GM21447 (cell line): ENCODE measurements around the gene SCAMP2.

Source experiments
- ATAC-seq: cut with Tn5 transposase; IDR thresholded peaks from one replicate; pipeline ENCODE4 v1.9.1; 2021; ENCODE audit not compliant: unreplicated experiment

Gene SCAMP2

GRCh38 chr15:74821790-74822158 lies 51.4 kb downstream of the SCAMP2 start:
- no peak for ATAC-seq

DNA sequence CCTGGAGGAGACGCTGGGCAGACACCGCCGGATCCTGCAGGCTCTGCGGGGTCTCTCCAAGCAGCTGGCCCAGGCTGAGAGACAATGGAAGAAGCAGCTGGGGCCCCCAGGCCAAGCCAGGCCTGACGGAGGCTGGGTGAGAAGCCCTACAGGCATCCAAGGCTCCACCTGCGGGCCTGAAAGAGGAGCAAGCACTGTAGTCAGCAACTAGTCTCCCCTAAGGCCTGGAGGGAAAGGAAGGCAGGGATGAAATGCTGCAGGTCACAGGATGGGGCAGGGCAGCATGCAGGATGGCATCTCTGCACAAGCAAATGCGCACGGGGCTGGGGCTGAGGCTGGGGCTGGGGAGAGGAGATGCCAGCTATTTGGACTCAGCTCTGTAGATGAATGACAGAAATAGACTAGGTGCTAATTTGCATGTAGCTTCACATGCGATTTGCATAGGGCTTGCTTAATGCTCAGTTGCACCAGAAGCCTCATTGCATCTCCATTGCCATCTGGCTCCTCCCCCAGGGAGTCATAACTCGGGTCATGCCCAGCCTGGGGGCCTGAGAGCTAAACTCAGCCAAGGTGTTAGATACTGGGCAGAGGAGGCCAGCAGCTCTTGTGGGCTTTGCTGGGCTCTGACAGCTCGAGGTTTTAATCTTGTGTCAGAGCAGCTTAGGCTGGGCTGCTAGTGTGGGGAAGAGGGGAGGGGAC lies 51.9 kb downstream of the SCAMP2 start:
- ATAC-seq: no peak

DNA sequence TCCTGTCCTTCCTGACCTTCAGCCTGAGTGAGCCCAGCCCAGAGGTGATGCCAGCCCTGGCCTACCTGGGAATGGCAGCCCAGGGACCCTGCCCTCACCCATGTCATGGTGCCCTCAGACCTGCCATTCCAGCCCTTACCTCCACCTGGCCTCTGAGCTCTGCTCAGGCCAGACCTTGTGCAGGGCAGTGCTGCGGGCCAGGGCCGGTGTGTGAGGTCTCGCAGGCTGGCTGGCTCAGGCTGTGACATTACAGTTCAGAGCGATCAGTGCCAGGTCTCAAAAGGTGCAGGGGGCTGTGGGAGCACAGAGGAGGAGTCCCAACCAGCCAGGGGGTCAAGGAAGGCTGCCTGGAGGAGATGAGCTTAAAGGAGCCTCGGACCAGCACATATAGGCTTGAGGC lies 53.1 kb downstream of the SCAMP2 start:
- ATAC-seq: no peak

DNA sequence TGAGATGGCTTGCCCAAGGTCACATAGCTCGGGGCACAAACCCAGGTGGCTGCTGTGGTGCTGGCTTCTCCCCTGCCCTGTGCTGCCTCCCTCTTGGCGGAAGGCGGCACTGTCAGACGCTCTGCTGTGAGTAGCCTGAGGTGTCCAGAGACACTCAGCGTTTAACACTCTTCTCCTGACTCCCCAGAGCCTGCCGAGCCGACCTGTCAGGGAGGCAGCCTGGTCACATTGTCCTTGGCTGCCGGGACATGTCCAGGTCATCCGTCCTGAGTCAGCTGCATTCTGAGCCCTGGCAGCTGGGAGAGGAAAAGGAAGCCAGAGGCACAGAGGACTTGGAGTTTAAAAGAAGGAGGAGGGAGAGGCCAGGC lies 55.8 kb downstream of the SCAMP2 start:
- no peak for ATAC-seq

- ATAC-seq: no peak
Observed at GRCh38 chr15:74816624-74817369, 56.4 kb downstream of the SCAMP2 start.

- no peak for ATAC-seq
Observed at GRCh38 chr15:74815961-74816360, 57.2 kb downstream of the SCAMP2 start.

DNA sequence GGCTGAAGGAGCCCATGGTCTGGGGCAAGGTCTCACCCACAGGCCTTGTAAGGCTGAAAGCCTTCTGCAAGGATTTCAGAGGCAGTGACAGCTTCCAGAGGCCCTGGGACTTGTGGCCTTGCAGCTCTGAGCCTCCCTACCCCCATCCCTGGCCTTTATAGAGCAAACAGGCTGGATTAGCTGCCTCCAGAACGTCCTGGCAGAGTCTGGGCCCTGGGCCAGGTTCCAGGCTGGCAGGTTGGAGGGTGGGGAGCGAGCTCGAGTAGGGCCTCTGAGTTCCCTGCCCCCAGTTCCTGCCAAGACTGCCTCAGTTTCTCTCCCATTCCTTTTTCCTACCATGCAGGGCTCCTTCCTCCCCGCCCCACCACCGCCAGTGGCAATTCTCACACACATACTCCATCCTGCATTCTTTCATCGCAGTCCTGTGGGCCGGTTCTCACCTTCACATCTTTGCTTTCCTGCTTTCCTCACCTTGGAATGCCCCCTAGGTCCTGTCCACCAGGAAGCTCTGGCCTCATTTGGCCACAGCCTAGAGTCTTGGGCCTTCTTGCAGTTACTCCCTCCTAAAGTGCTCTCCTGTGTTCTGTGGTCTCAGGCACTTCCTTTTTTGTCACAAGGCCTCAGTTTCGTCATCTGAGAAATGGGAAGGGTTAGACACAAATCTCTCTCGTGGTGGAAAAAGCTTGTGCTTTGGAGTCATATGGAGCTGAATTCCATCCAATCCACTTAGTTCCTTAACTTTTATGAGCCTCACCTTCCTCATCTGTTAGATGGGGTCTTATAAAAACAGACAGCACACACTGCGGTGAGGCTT lies 57.8 kb downstream of the SCAMP2 start:
- ATAC-seq: no peak

- no peak for ATAC-seq
Observed at GRCh38 chr15:74812533-74812932, 60.6 kb downstream of the SCAMP2 start, which contains the start of gene LMAN1L. LMAN1L (plus strand) TSS chr15:74812835; CDS start chr15:74812855, 20 bp downstream.

DNA sequence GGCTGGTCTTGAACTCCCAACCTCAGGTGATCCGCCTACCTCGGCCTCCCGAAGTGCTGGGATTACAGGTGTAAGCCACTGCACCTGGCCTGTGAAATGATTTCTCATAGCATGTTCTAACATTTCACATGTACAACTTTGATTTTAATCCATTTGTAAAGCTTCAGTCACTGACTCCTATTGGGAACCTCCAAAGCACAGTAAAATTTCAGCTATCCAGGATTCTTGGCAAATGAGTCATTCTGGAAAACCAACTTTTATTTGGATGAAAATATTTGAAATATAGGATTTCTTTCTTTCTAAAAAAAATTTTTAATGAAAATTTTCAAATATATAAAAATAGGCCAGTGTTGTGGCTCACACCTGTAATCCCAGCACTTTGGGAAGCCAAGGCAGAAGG lies 63.2 kb downstream of the SCAMP2 start:
- ATAC-seq: no peak

DNA sequence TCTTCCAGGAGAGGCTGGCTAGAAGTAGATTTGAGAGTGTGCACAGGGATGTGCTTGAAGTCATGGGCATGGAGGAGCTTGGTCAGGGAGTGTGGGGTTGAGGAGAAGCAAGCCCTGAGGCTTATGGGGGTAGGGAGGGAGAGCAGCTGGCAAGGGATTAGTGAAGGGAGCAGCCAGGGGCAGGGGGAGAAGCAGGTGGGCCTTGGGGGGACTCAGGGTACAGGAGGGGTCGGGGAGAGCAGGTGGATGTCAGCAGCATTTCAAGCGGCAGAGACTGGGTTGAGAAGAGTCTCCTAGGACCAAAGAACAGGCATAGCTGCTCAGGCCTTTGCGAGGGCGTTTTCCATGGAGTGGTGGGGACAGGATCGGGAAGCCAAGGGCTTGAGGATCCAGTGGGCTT lies 63.9 kb downstream of the SCAMP2 start:
- ATAC-seq: no peak

GRCh38 chr15:74808840-74809229 lies 64.3 kb downstream of the SCAMP2 start:
- no peak for ATAC-seq

DNA sequence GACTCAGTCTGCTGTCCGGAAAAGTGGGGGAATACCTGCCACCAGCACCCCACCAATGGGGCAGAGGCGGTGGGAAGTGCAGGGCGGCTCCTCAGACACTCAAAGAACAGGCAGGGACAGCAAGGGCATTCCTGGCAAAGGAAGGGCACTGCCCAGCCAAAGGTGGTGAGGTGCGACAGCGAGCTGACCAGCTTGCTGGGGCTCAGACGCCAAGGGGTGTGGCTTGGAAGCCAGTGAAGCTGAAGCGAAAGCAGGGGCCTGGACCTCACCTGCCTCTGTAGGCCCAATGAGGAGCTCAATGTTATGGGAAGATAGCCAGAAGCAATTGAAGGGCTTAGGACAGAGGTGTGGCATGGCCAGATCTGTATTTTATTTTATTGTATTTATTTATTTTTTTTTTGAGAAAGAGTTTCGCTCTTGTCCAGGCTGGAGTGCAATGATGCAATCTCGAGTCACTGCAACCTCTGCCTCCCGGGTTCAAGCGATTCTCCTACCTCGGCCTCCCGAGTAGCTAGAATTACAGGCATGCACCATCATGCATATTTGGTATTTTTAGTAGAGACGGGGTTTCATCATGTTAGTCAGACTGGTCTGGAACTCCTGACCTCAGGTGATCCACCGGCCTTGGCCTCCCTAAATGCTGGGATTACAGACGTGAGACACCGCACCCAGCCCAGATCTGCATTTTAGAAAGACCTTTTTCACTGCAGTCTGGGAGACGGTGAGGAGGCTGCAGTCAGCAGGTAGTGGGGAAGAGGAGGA lies 64.9 kb downstream of the SCAMP2 start:
- ATAC-seq: no peak

- no peak for ATAC-seq
Observed at GRCh38 chr15:74807282-74807681, 65.9 kb downstream of the SCAMP2 start.

DNA sequence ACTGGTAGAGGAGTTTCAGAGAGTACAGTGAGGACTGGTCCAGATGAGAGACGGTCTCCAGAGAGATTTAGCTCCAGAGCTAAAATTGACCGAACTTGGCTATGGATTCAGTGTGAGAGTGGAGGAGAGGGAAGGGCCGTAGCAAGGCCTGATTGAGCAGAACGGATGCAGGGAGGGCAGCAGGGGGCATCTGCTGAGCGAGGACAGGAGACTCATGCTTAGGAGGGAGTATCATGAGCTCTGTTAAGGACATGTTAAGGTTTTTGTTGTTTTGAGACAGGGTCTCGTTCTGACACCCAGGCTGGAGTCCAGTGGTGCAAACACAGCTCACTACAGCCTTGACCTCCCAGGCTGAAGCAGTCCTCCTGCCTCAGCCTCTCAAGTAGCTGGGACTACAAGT lies 68.2 kb downstream of the SCAMP2 start:
- ATAC-seq: no peak

- no peak for ATAC-seq
Observed at GRCh38 chr15:74802862-74803447, 70.2 kb downstream of the SCAMP2 start.

DNA sequence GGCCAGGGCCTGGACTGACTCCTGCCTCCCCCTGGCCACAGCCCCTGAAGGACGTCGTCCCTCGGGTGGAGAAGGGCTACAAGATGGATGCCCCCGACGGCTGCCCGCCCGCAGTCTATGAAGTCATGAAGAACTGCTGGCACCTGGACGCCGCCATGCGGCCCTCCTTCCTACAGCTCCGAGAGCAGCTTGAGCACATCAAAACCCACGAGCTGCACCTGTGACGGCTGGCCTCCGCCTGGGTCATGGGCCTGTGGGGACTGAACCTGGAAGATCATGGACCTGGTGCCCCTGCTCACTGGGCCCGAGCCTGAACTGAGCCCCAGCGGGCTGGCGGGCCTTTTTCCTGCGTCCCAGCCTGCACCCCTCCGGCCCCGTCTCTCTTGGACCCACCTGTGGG lies 70.9 kb downstream of the SCAMP2 start:
- no peak for ATAC-seq

DNA sequence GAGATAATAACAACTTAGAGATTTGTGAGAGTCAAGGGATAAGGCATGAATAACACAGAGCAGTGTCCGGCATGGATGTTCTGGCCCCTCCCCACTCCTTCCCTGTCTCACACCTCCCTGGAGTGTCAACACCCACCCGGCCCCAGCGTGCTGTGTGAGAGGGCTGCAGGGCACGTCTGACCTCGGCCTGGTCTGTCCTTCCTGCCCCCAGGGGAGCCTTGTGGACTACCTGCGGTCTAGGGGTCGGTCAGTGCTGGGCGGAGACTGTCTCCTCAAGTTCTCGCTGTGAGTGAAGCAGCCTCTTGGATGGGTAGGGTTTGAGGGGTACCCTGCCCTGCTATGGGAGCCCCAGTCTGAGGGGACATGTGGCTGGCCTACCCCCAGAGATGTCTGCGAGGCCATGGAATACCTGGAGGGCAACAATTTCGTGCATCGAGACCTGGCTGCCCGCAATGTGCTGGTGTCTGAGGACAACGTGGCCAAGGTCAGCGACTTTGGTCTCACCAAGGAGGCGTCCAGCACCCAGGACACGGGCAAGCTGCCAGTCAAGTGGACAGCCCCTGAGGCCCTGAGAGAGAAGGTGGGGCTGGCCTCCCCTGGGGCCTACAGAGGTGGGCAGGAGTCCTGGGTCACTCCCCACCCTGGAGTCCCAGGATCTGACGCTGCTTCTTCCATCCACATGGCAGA lies 71.7 kb downstream of the SCAMP2 start:
- ATAC-seq: no peak

DNA sequence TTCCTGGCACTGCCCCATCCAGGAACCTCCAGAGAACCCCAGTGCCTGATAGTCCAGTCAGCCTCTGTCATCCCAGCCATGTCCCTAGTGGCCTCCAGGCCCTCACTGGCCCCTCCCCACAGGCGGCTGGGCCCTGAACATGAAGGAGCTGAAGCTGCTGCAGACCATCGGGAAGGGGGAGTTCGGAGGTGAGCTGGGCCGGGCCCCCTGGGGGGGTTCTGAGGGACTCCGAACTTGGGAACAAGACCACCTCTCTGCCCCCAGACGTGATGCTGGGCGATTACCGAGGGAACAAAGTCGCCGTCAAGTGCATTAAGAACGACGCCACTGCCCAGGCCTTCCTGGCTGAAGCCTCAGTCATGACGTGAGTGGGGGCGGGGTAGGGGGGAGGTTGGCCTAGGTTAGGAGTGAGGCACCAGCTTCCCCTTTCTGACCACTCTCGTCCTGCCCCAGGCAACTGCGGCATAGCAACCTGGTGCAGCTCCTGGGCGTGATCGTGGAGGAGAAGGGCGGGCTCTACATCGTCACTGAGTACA lies 72.5 kb downstream of the SCAMP2 start:
- no peak for ATAC-seq

DNA sequence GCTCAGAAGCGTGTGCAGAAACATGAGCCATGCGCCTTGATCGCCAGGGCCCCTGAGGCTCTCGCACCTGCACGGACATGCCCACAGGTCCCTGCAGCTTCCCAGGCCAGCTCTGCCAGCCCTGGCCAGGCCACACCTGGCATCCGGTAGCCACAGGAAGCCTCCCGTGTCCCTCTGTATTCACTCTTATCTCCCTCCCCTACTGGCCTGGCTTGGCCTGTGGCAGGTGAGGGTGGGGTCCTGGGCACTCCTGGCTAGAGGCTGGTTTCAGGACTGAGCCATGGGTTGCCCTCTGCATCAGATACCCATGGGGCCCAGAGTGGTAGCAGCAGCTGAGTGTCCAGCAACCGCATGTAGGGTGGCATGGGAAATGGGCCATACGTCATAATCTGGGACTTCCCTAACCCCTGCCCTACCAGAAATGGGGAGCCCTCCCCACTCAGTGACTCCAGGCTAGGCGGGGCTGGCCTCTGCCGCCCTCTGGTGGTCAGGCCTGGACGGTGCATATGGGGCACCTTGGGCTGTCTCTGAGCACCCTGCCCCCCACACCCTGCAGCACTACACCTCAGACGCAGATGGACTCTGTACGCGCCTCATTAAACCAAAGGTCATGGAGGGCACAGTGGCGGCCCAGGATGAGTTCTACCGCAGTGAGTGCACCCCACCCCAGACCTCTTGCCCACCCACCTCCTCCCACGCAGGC lies 73.2 kb downstream of the SCAMP2 start:
- ATAC-seq: peak; percentile 65
